ENCODE data around the gene USP24.

USP24 gene

DNA sequence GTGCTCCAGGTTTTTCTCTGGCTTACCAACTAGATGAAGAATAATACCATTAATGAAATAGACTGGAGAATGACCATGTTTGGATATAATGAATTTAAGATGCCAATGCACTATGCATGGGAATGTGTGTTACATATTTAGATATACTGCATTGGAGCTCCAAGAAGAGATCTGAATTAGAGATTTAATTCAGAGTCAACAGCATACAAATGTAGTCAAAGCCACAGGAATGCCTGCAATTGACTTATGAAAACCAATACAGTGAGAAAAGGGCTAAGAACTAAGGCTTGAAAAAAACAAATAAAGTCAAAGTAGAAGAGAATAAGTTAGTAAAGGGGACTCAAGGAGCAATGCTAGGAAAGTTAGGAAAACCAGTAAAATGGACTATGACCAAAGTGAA, 59.1 kb downstream of the USP24 start:
- peak; percentile 22 to 36 for DNase-seq (ENCODE audit: low read depth in 2 of 2)

GRCh38 chr1:55155522-55155921, 59.6 kb downstream of the USP24 start:
- DNase-seq (ENCODE audit: low read depth in 2 of 2), result no peak

GRCh38 chr1:55154616-55155015, 60.5 kb downstream of the USP24 start:
- DNase-seq (ENCODE audit: low read depth in 2 of 2), result no peak

GRCh38 chr1:55153031-55153430, 62.1 kb downstream of the USP24 start:
- DNase-seq (ENCODE audit: low read depth in 2 of 2), result no peak

GRCh38 chr1:55150880-55151588, 64.1 kb downstream of the USP24 start:
- DNase-seq (ENCODE audit: low read depth in 2 of 2), result no peak

GRCh38 chr1:55148676-55149075, 66.5 kb downstream of the USP24 start:
- no peak for DNase-seq (ENCODE audit: low read depth in 2 of 2)

- DNase-seq (ENCODE audit: low read depth in 2 of 2), result no peak
These were observed 67.6 kb downstream of the USP24 start for GRCh38 chr1:55147524-55147923.

DNA sequence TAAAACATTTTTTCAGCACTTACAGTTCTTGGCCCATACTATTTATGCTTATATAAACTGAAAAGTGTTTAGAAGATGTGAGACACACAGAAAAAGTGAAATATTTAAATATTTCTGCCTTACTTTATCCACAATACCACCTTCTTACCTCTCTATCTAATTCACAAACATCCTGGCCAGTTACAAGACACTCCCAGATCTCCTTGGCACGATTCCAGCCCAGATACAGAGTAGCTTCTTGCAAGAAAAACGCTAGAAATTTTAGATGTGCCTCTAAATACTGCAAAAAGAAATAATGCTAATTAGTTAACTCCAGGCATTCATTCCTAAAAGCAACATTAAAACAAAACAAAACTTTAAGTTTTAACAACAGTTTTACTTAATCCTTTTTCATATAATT, 68.4 kb downstream of the USP24 start:
- DNase-seq (ENCODE audit: low read depth in 2 of 2), result no peak

DNA sequence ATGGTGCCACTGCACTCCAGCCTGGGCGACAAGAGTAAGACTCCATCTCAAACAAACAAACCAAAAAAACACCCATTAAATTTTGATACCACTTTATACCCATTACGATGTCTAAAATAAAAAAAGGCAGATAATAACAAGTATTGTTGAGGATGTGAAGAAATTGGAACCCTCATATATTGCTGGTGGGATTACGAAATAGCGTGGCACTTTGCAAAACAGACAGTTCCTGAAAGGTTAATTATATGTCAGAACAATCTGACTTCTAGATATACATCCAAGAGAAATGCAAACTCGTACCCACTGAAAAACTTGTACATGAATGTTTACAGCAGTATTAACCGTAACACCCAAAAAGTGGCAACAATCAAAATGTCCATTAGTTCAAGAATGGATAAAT, 70.3 kb downstream of the USP24 start:
- DNase-seq (ENCODE audit: low read depth in 2 of 2), result no peak

DNA sequence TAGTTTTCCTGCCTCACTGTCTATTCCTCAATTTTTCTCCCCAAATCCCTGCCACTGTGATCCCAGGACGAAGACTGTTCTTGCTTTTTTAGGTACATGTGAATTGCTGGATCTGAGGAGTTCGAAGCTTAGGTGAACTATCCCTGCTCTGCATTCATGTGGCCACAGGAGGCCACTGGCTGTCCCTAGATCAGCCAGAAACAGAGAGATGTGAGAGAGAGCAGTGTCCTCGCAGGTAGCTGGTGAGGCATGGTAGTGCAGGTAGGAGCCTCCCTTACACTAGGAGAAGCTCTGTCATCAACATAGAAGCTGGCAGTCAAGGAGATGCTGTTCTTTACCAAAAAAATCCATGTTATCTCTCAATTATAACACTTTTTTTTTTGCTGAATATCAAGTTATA, 71.5 kb downstream of the USP24 start:
- no peak for DNase-seq (ENCODE audit: low read depth in 2 of 2)

DNA sequence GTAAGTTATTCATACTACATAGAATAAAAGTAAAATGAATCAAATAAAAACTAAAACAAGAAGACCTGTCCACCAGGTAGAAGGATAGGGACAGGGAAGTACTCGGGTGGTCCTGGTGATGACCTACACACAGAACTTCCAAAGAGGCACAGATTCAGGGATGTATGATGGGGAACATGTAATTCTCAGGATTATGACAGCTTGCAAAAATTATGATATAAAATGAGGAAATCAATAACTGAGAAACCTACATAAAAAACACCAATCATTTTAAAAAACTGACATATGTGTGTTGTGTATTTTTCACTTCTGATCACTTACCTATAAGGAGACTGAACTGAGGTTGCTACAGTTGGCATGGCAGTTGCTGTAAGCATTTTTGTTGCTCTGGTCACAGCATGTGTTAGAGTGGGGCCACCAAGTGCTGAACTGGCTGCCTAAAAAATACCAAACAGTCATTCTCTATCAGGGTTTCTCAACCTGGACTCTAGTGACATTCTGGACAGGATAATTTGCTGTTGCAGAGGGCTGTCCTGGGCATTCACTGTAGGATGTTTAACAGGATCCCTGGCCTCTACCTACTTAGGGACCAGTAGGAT, 73.8 kb downstream of the USP24 start:
- no peak for DNase-seq (ENCODE audit: low read depth in 2 of 2)

GRCh38 chr1:55140546-55140983, 74.6 kb downstream of the USP24 start:
- DNase-seq (ENCODE audit: low read depth in 2 of 2), result peak; percentile 83 to 84

- DNase-seq (ENCODE audit: low read depth in 2 of 2), result no peak
These were observed 75.0 kb downstream of the USP24 start for GRCh38 chr1:55140137-55140536.

DNA sequence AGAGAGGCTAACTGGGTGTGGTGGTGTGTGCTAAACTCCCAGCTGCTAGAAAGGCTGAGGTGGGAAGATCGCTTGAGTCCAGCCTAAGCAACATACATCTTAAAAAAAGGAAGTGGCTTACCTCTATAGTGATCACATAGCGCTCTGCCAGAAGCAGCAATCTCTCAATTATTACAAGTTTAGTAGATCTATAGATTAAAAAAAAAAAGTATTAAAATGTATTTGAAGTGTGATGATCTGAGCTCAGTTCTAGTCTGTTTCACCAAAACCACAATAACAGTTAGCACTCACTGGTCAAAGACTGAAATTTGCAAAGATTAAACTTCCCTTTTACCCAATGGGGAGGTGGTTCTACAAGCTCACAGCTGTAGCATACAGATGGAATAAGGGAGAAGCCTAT, 76.3 kb downstream of the USP24 start:
- no peak for DNase-seq (ENCODE audit: low read depth in 2 of 2)

DNA sequence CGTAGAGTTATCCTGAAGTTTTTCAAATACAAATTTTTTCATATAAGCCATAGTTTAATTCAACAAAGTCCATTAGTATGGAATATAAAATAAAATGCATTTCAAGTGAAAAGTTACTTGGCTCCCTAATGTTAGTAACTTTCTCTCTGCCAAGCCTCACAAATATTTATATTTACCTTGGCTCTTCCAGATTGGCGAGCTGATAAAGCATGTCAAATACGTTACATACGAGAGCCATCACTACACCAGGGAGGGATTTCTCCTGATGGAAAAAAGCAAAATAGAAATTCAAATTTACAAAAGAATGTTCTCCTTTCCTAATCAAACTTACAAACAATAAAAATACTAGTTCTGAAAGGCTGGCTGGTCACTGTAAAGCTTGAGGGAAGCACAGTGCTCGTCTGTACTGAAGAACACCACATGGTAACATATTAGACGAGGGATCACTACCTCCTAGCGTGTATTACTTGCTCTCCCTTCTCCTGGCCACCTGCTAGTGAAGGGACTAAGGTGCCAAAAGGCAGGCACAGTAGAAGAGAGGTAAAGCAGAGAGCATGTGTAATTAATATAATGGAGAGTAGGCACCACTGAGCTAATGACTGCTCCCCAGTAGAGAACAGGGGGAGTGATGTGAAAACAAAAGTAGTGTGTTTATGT, 80.9 kb downstream of the USP24 start:
- DNase-seq (ENCODE audit: low read depth in 2 of 2), result no peak

- DNase-seq (ENCODE audit: low read depth in 2 of 2), result no peak
These were observed 83.4 kb downstream of the USP24 start for GRCh38 chr1:55131801-55132200.

DNA sequence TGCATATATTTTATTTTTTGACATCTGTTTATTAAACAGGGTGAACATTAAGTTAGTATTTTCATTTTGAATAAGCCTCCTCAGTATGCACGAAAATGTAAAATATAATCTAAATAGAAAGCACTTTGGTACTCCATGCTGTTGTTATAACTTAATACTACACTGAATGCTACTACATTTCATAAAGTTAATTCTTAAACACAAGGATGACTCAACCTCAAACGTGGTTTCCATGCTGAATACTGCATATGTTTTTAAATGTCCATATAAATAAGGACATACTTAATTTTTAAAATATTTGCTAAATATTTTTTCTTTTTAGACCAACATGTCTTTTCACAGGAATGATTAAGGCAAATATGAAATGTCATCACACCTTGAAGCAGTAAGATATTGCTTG, 83.9 kb downstream of the USP24 start:
- DNase-seq (ENCODE audit: low read depth in 2 of 2), result no peak

- no peak for DNase-seq (ENCODE audit: low read depth in 2 of 2)
These were observed 85.9 kb downstream of the USP24 start for GRCh38 chr1:55129194-55129728.

- no peak for DNase-seq (ENCODE audit: low read depth in 2 of 2)
These were observed 86.7 kb downstream of the USP24 start for GRCh38 chr1:55128418-55128995.

DNA sequence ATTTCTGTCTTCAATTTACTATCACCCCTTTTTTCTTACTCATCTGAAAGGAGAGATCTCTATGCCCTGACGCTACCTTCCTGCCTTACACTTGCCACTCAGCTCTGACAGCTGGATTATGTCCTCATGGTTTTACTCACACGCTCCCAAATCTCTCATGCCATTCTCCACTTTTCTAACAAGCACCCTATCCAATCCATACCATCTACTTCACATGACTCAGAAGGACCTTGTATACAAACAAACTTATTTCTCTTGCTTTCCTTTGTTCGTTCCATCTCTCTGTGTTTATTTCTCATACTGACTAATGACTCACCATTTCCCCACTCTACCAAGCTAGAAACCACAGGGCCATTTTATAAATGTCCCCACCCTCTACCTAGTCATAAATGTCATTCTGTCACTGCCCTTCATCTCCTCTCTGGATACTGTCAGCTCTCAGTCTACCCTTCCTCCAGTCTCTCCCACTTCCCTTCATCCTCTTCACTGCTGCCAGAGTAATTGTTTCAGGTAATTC, 87.3 kb downstream of the USP24 start:
- no peak for DNase-seq (ENCODE audit: low read depth in 2 of 2)

DNA sequence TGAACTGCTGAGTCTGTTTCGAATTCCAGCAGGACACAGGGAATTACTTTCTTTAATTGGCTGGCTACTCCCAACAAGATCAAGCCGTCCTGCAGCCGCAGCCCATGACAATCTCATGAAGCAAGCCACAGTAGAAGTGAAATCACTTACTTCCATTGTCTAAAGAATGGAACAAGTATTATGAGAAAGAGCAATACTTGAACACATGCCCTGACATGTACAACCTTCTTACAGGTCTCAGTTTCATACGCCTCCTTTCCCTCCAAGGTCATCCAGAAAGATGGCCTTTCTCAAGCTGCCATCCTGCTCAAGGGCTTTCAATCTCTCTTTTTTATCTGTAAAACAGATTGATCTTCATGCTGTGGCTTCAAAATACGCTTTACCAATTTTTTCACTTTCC, 90.7 kb downstream of the USP24 start:
- no peak for DNase-seq (ENCODE audit: low read depth in 2 of 2)

- no peak for DNase-seq (ENCODE audit: low read depth in 2 of 2)
These were observed 94.6 kb downstream of the USP24 start for GRCh38 chr1:55120538-55120937.
